ENCODE data around the gene SPG7. TPM values are rescaled to one million over a fixed set of nuclear protein-coding genes. Genes with fewer than 3 reads are reported as not detected.

The SPG7 gene
- total RNA-seq, 1 experiment from 2014 or later = 119 TPM

DNA sequence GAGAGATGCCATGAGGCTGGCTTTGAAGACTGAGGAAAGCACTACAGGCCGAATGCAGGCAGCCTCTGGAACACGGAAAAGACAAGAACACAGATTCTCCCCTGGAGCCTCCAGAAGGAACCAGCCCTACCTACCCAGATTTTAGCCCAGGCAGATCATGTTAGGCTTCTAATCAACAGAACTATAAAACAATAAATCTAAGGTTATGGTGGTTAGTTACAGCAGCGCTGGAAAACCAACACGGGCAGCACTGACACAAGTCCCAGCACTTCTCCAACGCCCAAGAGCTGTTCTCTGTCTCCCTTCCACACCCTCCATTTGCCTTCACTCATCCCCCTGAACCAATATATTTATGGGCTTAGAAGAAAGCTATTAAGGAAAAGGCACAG is 25.4 kb upstream of the SPG7 start:
- no peak overlapping the region for H3K27ac ChIP-seq (ENCODE audit: insufficient read length, low read depth, low read length)
- no peak overlapping the region for H3T11ph ChIP-seq (ENCODE audit: low read length)
- H3K56ac ChIP-seq (ENCODE audit: insufficient read length, low read depth, low read length) = no peak overlapping the region
- no peaks in the 10 kb centered on the region for H3K9me3 ChIP-seq (ENCODE audit: control insufficient read depth, low read depth, low read length)
- peaks cover 6% of the 10 kb centered on the region; the same call in 1 of the 2 replicates for H3K4me1 ChIP-seq (ENCODE audit: insufficient read depth, low read length)
- H3K4me2 ChIP-seq (ENCODE audit: insufficient read depth, insufficient read length, low read length) = no peak overlapping the region
- H4K91ac ChIP-seq (ENCODE audit: insufficient read length, low read depth, low read length) = no peak overlapping the region
- no peak overlapping the region for H2BK12ac ChIP-seq (ENCODE audit: insufficient read length, low read depth, low read length)
- H3K4ac ChIP-seq (ENCODE audit: low read depth, low read length) = no peak overlapping the region
- H3K14ac ChIP-seq (ENCODE audit: insufficient read depth, low read length) = no peak overlapping the region; the same call in 1 of the 2 replicates
- peaks cover 0 to 10% (median 9%) of the 10 kb centered on the region in 3 experiments; a peak in 4 of 7 replicates for H3K36me3 Mint-ChIP-seq (ENCODE audit: insufficient read depth in 1 of 3, low read depth in 3 of 3)
- H2BK5ac ChIP-seq (ENCODE audit: insufficient read length, low read length) = no peak overlapping the region
- WGBS (ENCODE audit: extremely low coverage, insufficient read length, low lambda C conversion rate) = no CpG with 5 or more reads among the region's 5 CpGs
- peaks cover 7% of the 10 kb centered on the region for H3K79me1 ChIP-seq (ENCODE audit: insufficient read depth, low read depth, low read length, poor library complexity, severe bottlenecking)
- no peak overlapping the region for H3K9ac ChIP-seq (ENCODE audit: extremely low read depth, insufficient read length, low read length)
- no peaks in the 10 kb centered on the region for H3K9me3 Mint-ChIP-seq
- no peaks in the 10 kb centered on the region for H3K27me3 Mint-ChIP-seq (ENCODE audit: low read depth)
- no peak overlapping the region for H2AK5ac ChIP-seq (ENCODE audit: insufficient read length, low read length)
- H4K5ac ChIP-seq (ENCODE audit: insufficient read length, low read depth, low read length) = no peak overlapping the region
- H3K27ac Mint-ChIP-seq = peak overlapping the region in 2 of 3 experiments; percentile 45 to 53; a peak in 2 of 7 replicates
- no peak overlapping the region for H2BK20ac ChIP-seq (ENCODE audit: low read depth, low read length, poor library complexity, severe bottlenecking)
- no peak overlapping the region for H2BK120ac ChIP-seq (ENCODE audit: low read depth, low read length, poor library complexity, severe bottlenecking)
- H3K79me2 ChIP-seq (ENCODE audit: insufficient read depth, low read length) = peaks cover 84% of the 10 kb centered on the region
- DNase-seq = no peak
- no peaks in the 10 kb centered on the region for H3K27me3 ChIP-seq (ENCODE audit: insufficient read depth, low read length)
- H2AFZ ChIP-seq (ENCODE audit: low read length) = no peak overlapping the region
- H4K8ac ChIP-seq (replicated peaks; ENCODE audit: insufficient read length, low read depth, low read length) = no peak overlapping the region
- H3K18ac ChIP-seq (ENCODE audit: insufficient read length, low read depth, low read length) = no peak overlapping the region
- H3K4me1 Mint-ChIP-seq = peaks cover 74 to 77% of the 10 kb centered on the region in 2 experiments
- H3K23ac ChIP-seq (ENCODE audit: insufficient read length, low read depth, low read length) = no peak overlapping the region
- H3K23me2 ChIP-seq (ENCODE audit: insufficient read length, low read depth, low read length, poor library complexity, severe bottlenecking) = no peaks in the 10 kb centered on the region
- TF ChIP-seq, protein P1, sequence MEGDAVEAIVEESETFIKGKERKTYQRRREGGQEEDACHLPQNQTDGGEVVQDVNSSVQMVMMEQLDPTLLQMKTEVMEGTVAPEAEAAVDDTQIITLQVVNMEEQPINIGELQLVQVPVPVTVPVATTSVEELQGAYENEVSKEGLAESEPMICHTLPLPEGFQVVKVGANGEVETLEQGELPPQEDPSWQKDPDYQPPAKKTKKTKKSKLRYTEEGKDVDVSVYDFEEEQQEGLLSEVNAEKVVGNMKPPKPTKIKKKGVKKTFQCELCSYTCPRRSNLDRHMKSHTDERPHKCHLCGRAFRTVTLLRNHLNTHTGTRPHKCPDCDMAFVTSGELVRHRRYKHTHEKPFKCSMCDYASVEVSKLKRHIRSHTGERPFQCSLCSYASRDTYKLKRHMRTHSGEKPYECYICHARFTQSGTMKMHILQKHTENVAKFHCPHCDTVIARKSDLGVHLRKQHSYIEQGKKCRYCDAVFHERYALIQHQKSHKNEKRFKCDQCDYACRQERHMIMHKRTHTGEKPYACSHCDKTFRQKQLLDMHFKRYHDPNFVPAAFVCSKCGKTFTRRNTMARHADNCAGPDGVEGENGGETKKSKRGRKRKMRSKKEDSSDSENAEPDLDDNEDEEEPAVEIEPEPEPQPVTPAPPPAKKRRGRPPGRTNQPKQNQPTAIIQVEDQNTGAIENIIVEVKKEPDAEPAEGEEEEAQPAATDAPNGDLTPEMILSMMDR (conservative IDR thresholded peaks at IDR 0.05) = no peak
- no peak overlapping the region for H3K4me3 Mint-ChIP-seq
- no peak overlapping the region for H2BK15ac ChIP-seq (ENCODE audit: low read depth, low read length)
- H4K20me1 ChIP-seq (ENCODE audit: control insufficient read depth, insufficient read depth, insufficient read length) = peaks cover 5% of the 10 kb centered on the region
